Ascending aorta (tissue), 2 donors: ENCODE data around the gene TRH. TPM values are rescaled to one million over a fixed set of nuclear protein-coding genes. Genes with fewer than 3 reads are reported as not detected.

ENCODE experiments used
- DNase-seq, 2 donors: peaks; one replicate each; pipeline ENCODE4 v3.0.0-alpha.2; 2019; ENCODE audit warnings: low spot score in 2 of 2
- H3K27ac ChIP-seq, 2 donors: fragments of 200-600 bp; sonication (generic); one replicate each; pipeline ENCODE4 v1.5.1; 2016 to 2017; ENCODE audit warnings: mild to moderate bottlenecking in 1 of 2
- H3K27me3 ChIP-seq: fragments of 200-600 bp; sonication (generic); one replicate; pipeline ENCODE4 v1.5.1; 2017
- H3K36me3 ChIP-seq, 2 donors: fragments of 200-600 bp; sonication (generic); one replicate each; pipeline ENCODE4 v1.5.1; 2016
- H3K4me1 ChIP-seq, 2 donors: fragments of 200-600 bp; sonication (generic); one replicate each; pipeline ENCODE4 v1.5.1; 2016 to 2017; ENCODE audit warnings: mild to moderate bottlenecking in 1 of 2
- H3K4me3 ChIP-seq, 2 donors: fragments of 200-600 bp; sonication (generic); one replicate each; pipeline ENCODE4 v1.5.1; 2016 to 2017; ENCODE audit warnings: mild to moderate bottlenecking in 1 of 2
- H3K9me3 ChIP-seq, 2 donors: fragments of 200-600 bp; sonication (generic); one replicate each; pipeline ENCODE4 v1.5.1; 2016
- CTCF ChIP-seq, 3 experiments: fragments of 200-600 bp in 2 of 3; fragments of 450-650 bp in 1 of 3; sonication (generic) in 2 of 3; IDR thresholded peaks; one replicate each; pipeline ENCODE4 v1.5.1; 2016 to 2019; ENCODE audit warnings: antibody characterized with exemption in 3 of 3, mild to moderate bottlenecking in 1 of 3, moderate library complexity in 1 of 3
- intact Hi-C: fragments of 100-400 bp; cut with DNase I; formaldehyde crosslinking; loops from one replicate; pipeline ENCODE4 v1.15.1; 2023
- total RNA-seq: library from RNA; depleted of rRNA; stranded (reverse); fragments of >200 nt; gene quantifications from one replicate; pipeline ENCODE4 v1.1.0, GENCODE V29; 2016

The TRH gene
- total RNA-seq, 1 donor from 2014 or later, result not detected

GRCh38 chr3:129953621-129954020 lies 20.9 kb upstream of the TRH start:
- H3K36me3 ChIP-seq, result no peaks in the 10 kb centered on the region
- H3K27ac ChIP-seq, result no peak overlapping the region
- H3K9me3 ChIP-seq, result no peaks in the 10 kb centered on the region
- H3K4me1 ChIP-seq, result no peaks in the 10 kb centered on the region
- H3K27me3 ChIP-seq, result no peaks in the 10 kb centered on the region
- intact Hi-C loops, result no loop called here
- no peak for TF ChIP-seq CTCF (IDR thresholded peaks at IDR 0.05)
- no peak for DNase-seq
- H3K4me3 ChIP-seq, result no peak overlapping the region

GRCh38 chr3:129954514-129954913 lies 20.0 kb upstream of the TRH start:
- no peak overlapping the region for H3K4me3 ChIP-seq
- H3K27me3 ChIP-seq, result no peaks in the 10 kb centered on the region
- no peaks in the 10 kb centered on the region for H3K4me1 ChIP-seq
- no peak overlapping the region for H3K27ac ChIP-seq
- H3K36me3 ChIP-seq, result no peaks in the 10 kb centered on the region
- intact Hi-C loops, result no loop called here
- TF ChIP-seq CTCF (IDR thresholded peaks at IDR 0.05), result no peak
- no peak for DNase-seq
- H3K9me3 ChIP-seq, result no peaks in the 10 kb centered on the region

- no peaks in the 10 kb centered on the region for H3K4me1 ChIP-seq
- H3K36me3 ChIP-seq, result no peaks in the 10 kb centered on the region
- no peak for TF ChIP-seq CTCF (IDR thresholded peaks at IDR 0.05)
- no peak overlapping the region for H3K4me3 ChIP-seq
- no peaks in the 10 kb centered on the region for H3K27me3 ChIP-seq
- no peak for DNase-seq
- intact Hi-C loops, result no loop called here
- no peak overlapping the region for H3K27ac ChIP-seq
- no peaks in the 10 kb centered on the region for H3K9me3 ChIP-seq
Observed at GRCh38 chr3:129956936-129957335, 17.6 kb upstream of the TRH start.

GRCh38 chr3:129958755-129959154 lies 15.8 kb upstream of the TRH start:
- Histone ChIP-seq H3K27ac (no peak overlapping the region), H3K4me3 (no peak overlapping the region), H3K36me3 (no peaks in the 10 kb centered on the region), H3K4me1 (no peaks in the 10 kb centered on the region), H3K27me3 (no peaks in the 10 kb centered on the region), H3K9me3 (no peaks in the 10 kb centered on the region)
- TF ChIP-seq CTCF (IDR thresholded peaks at IDR 0.05), result no peak
- DNase-seq, result no peak
- intact Hi-C loops, result no loop called here

GRCh38 chr3:129961141-129961541 lies 13.4 kb upstream of the TRH start:
- Histone ChIP-seq H3K4me3 (no peak overlapping the region), H3K36me3 (no peaks in the 10 kb centered on the region), H3K9me3 (no peaks in the 10 kb centered on the region), H3K27ac (no peak overlapping the region), H3K27me3 (no peaks in the 10 kb centered on the region), H3K4me1 (no peaks in the 10 kb centered on the region)
- intact Hi-C loops, result no loop called here
- no peak for DNase-seq
- TF ChIP-seq CTCF (IDR thresholded peaks at IDR 0.05), result no peak

GRCh38 chr3:129962600-129962999 lies 11.9 kb upstream of the TRH start:
- H3K4me3 ChIP-seq, result no peak overlapping the region
- H3K36me3 ChIP-seq, result no peaks in the 10 kb centered on the region
- DNase-seq, result no peak
- no peak for TF ChIP-seq CTCF (IDR thresholded peaks at IDR 0.05)
- H3K9me3 ChIP-seq, result no peaks in the 10 kb centered on the region
- intact Hi-C loops, result no loop called here
- H3K27ac ChIP-seq, result no peak overlapping the region
- H3K4me1 ChIP-seq, result no peaks in the 10 kb centered on the region
- no peaks in the 10 kb centered on the region for H3K27me3 ChIP-seq
